K562 (cell line): Measurements from ENCODE around the gene RPE65. TPM values are rescaled to one million over a fixed set of nuclear protein-coding genes. Genes with fewer than 3 reads are reported as not detected.

Experiments
- CEBPG ChIP-seq, 3 experiments: fragments of 200-800 bp in 1 of 3; sonication (Bioruptor generic) in 1 of 3; sonication (generic) in 1 of 3; formaldehyde crosslinking in 1 of 3; IDR thresholded peaks in 2 of 3; conservative IDR thresholded peaks in 1 of 3; 2 replicates each; pipeline versions ENCODE4 v1.6.1 to v1.8.0; 2016 to 2022; ENCODE audit warnings: missing compliant biosample characterization in 2 of 3, missing genetic modification characterization in 2 of 3, mild to moderate bottlenecking in 1 of 3, missing genetic modification reagents in 1 of 3
- KLF6 ChIP-seq: fragments of 250-450 bp; sonication (Bioruptor Pico); IDR thresholded peaks from 2 replicates; pipeline ENCODE4 v1.4.0; 2020; ENCODE audit warnings: mild to moderate bottlenecking, moderate library complexity, borderline replicate concordance
- MIER1 ChIP-seq: fragments of 450-650 bp; IDR thresholded peaks from 2 replicates; pipeline ENCODE4 v1.6.1; 2016; ENCODE audit warnings: antibody characterized with exemption, mild to moderate bottlenecking, low read depth
- MTF1 ChIP-seq: fragments of 250-450 bp; sonication (Bioruptor Pico); IDR thresholded peaks from 2 replicates; pipeline ENCODE4 v1.9.0; 2021; ENCODE audit warnings: moderate library complexity, mild to moderate bottlenecking, inconsistent platforms, borderline replicate concordance
- PCBP2 ChIP-seq: fragments of 200-400 bp; formaldehyde crosslinking; IDR thresholded peaks from 2 replicates; pipeline ENCODE4 v1.6.1; 2018; ENCODE audit warnings: low read length, low read depth, mild to moderate bottlenecking, moderate library complexity; ENCODE audit not compliant: poor library complexity, severe bottlenecking
- U2AF2 ChIP-seq: fragments of 200-400 bp; formaldehyde crosslinking; optimal IDR thresholded peaks from 2 replicates; pipeline ENCODE3; 2017; ENCODE audit warnings: low read depth, mild to moderate bottlenecking, low read length
- polyA plus RNA-seq, 8 experiments: library from polyadenylated mRNA; depleted of rRNA in 4 of 8; stranded (reverse) in 5 of 8; unstranded in 3 of 8; fragments of >200 nt; fragmentation: Nextera tagmentation in 2 of 8; fragmentation: Illumina TruSeq in 1 of 8; extraction: Ambion mirVana in 2 of 8; extraction: Trizol in 1 of 8; gene quantifications; 2 replicates each; pipeline versions ENCODE4 v1.2.1 to v1.2.3, GENCODE V29; 2011 to 2014; ENCODE audit warnings: inconsistent platforms in 1 of 8, missing spikeins in 1 of 8
- total RNA-seq, 7 experiments: library from RNA; depleted of rRNA in 6 of 7; stranded (reverse); fragments of >200 nt in 6 of 7; fragmentation: Illumina TruSeq in 2 of 7; extraction: Trizol in 2 of 7; gene quantifications; 2 replicates each; pipeline versions ENCODE4 v1.2.1 to v1.2.3, GENCODE V29; 2011 to 2021; ENCODE audit warnings: low replicate concordance in 1 of 7
- TF ChIP-seq, protein P1 (sequence below), 2 experiments: fragments of 450-650 bp; formaldehyde crosslinking in 1 of 2; IDR thresholded peaks; 2 replicates each; pipeline versions ENCODE4 v1.4.0 to v1.6.1; 2014 to 2020; ENCODE audit warnings: mild to moderate bottlenecking in 2 of 2, borderline replicate concordance in 1 of 2, low read depth in 1 of 2
- TF ChIP-seq, protein P2 (sequence below): fragments of 250-450 bp; sonication (Bioruptor Pico); IDR thresholded peaks from 2 replicates; pipeline ENCODE4 v1.9.0; 2021; ENCODE audit warnings: mild to moderate bottlenecking

The RPE65 gene
- total and polyA plus RNA-seq, 9 of the 15 experiments (the other 6 are each of a cell fraction or from before 2014, with no cell fraction given): 0.14 TPM; not detected in 8

GRCh38 chr1:68426594-68426993 is 23.2 kb downstream of the RPE65 start (continued):
- TF ChIP-seq, protein P1, sequence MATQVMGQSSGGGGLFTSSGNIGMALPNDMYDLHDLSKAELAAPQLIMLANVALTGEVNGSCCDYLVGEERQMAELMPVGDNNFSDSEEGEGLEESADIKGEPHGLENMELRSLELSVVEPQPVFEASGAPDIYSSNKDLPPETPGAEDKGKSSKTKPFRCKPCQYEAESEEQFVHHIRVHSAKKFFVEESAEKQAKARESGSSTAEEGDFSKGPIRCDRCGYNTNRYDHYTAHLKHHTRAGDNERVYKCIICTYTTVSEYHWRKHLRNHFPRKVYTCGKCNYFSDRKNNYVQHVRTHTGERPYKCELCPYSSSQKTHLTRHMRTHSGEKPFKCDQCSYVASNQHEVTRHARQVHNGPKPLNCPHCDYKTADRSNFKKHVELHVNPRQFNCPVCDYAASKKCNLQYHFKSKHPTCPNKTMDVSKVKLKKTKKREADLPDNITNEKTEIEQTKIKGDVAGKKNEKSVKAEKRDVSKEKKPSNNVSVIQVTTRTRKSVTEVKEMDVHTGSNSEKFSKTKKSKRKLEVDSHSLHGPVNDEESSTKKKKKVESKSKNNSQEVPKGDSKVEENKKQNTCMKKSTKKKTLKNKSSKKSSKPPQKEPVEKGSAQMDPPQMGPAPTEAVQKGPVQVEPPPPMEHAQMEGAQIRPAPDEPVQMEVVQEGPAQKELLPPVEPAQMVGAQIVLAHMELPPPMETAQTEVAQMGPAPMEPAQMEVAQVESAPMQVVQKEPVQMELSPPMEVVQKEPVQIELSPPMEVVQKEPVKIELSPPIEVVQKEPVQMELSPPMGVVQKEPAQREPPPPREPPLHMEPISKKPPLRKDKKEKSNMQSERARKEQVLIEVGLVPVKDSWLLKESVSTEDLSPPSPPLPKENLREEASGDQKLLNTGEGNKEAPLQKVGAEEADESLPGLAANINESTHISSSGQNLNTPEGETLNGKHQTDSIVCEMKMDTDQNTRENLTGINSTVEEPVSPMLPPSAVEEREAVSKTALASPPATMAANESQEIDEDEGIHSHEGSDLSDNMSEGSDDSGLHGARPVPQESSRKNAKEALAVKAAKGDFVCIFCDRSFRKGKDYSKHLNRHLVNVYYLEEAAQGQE (IDR thresholded peaks at IDR 0.05; ENCODE audit: borderline replicate concordance): no peak
- TF ChIP-seq, protein P1 (CRISPR knock-in tag; IDR thresholded peaks at IDR 0.05; ENCODE audit: low read depth): no peak
- no peak for TF ChIP-seq KLF6 (CRISPR knock-in tag)
- TF ChIP-seq PCBP2: no peak
- no peak for TF ChIP-seq MTF1 (CRISPR knock-in tag)
- no peak for TF ChIP-seq U2AF2
- no peak for TF ChIP-seq MIER1
- TF ChIP-seq, protein P2, sequence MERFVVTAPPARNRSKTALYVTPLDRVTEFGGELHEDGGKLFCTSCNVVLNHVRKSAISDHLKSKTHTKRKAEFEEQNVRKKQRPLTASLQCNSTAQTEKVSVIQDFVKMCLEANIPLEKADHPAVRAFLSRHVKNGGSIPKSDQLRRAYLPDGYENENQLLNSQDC: no peak
- TF ChIP-seq CEBPG (CRISPR knock-in tag; IDR thresholded peaks at IDR 0.05): no peak
- TF ChIP-seq CEBPG (tag; conservative IDR thresholded peaks at IDR 0.05 in 1 of 2, IDR thresholded peaks at IDR 0.05 in 1 of 2): no peak
